ENCODE measurements around the gene ACER2.

Gene ACER2

DNA sequence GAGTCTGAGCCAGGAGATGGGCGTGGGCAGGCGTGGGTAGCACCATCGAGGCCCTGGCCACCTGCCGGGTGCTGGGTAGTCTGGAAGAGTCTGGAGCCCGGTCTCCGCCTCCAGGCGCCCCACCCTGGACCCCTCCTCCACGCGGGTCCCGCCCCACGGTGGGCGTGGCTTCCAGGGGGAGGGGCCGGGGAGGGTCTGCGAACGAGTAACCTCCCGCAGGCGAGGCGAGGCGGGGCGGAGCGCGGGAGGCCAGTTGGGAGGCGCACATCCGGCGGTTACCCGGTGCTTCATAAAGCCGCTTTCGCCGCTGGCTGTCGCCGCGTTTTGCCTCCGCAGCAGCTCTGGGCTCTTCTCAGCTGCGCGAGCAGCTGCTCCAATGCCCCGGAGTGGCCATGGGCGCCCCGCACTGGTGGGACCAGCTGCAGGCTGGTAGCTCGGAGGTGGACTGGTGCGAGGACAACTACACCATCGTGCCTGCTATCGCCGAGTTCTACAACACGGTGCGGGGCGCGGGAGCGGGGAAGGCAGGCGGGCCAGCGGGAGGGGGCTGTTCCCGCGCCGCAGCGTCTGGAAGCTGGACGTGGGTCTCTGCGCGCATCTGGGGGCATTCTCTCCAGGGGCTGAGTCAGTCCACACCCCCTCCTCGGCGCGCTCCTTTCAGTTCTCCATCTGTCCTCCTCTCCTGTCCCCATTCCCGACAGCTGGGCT, at the start of gene ACER2:
Gene ACER2, plus strand, starts transcription at position 317 of the 708 bp plus-strand sequence. Its CDS starts 76 bp downstream, at position 393.
- H3K27ac ChIP-seq (ENCODE audit: low read length) = no peak within 1 kb of the TSS

DNA sequence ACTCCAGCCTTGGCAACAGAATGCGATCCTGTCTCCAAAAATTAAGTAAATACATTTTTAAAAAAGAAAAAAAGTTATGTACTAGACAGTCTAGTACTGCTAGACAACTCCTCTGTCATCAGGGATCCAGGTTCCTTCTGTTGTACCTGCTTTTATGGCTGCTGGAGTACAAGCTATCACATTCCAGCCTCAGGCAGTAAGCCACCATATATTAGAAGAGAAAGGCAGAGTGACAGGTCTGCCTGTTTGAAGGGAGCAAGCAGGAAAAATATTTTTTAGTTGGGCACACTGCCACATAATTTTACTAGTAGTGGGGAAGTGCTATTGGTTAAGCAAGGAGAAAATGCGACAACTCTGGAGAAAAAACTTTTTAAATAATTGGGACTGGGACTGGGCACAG, 39.7 kb upstream of the ACER2 start:
- Histone ChIP-seq H3K27ac (ENCODE audit: low read length) (no peak overlapping the region), H3K27me3 (ENCODE audit: control insufficient read depth, insufficient read depth, low read length) (no peaks in the 10 kb centered on the region), H3K36me3 (ENCODE audit: control insufficient read depth, low read depth, low read length) (peaks cover 26% of the 10 kb centered on the region), H3K4me1 (ENCODE audit: control insufficient read depth, low read depth, low read length) (no peaks in the 10 kb centered on the region), H3K9me3 (ENCODE audit: control insufficient read depth, low read depth, low read length) (no peaks in the 10 kb centered on the region), H3K4me3 (ENCODE audit: low read length) (no peak overlapping the region), H3K9ac (ENCODE audit: low read length) (no peak overlapping the region)

More for the DNA sequence above, at the start of gene ACER2:
- Histone ChIP-seq H3K4me1 (ENCODE audit: control insufficient read depth, low read depth, low read length) (peaks cover 9% of the 10 kb centered on the region), H3K36me3 (ENCODE audit: control insufficient read depth, low read depth, low read length) (no peaks in the 10 kb centered on the region), H3K9ac (ENCODE audit: low read length) (peak within 1 kb of the TSS; percentile 74), H3K4me3 (ENCODE audit: low read length) (peak within 1 kb of the TSS; percentile 95), H3K27me3 (ENCODE audit: control insufficient read depth, insufficient read depth, low read length) (peaks cover 12% of the 10 kb centered on the region), H3K9me3 (ENCODE audit: control insufficient read depth, low read depth, low read length) (no peaks in the 10 kb centered on the region)

DNA sequence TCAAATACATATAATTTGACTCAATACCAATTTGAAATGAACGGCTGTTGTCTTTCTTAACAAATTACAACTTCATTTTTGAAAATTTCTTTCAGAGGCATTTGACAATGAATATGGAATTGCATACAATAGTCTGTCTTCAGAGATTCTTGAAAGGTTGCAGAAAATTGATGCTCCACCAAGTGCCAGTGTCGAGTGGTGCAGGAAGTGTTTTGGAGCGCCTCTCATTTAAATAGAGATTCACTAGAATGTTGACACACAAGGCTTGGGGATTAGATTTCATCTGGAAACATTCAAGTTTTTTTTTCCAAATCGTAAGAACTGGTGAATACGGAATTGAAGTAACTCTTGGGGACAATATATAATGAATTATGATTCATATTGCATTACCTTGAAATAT, 36.9 kb upstream of the ACER2 start:
- no peaks in the 10 kb centered on the region for H3K4me1 ChIP-seq (ENCODE audit: control insufficient read depth, low read depth, low read length)
- no peaks in the 10 kb centered on the region for H3K9me3 ChIP-seq (ENCODE audit: control insufficient read depth, low read depth, low read length)
- H3K4me3 ChIP-seq (ENCODE audit: low read length) = no peak overlapping the region
- no peak overlapping the region for H3K27ac ChIP-seq (ENCODE audit: low read length)
- peaks cover 55% of the 10 kb centered on the region for H3K36me3 ChIP-seq (ENCODE audit: control insufficient read depth, low read depth, low read length)
- no peaks in the 10 kb centered on the region for H3K27me3 ChIP-seq (ENCODE audit: control insufficient read depth, insufficient read depth, low read length)
- H3K9ac ChIP-seq (ENCODE audit: low read length) = no peak overlapping the region

DNA sequence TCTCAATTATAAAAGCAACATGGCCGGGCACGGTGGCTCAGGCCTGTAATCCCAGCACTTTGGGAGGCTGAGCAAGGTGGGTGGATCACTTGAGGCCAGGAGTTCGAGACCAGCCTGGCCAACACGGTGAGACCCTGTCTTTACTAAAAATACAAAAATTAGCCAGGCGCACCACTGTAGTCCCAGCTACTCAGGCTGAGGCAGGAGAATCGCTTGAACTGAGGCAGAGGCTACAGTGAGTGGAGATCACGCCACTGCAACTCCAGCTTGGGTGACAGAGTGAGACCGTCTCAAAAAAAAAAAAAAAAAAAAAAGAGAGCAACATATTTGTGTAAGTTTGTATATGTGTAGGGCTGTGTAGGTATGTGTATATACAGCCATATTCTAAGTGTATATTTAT, 36.2 kb upstream of the ACER2 start:
- H3K27ac ChIP-seq (ENCODE audit: low read length) = no peak overlapping the region
- peaks cover 61% of the 10 kb centered on the region for H3K36me3 ChIP-seq (ENCODE audit: control insufficient read depth, low read depth, low read length)

GRCh38 chr9:19373527-19373926, 35.3 kb upstream of the ACER2 start:
- H3K4me1 ChIP-seq (ENCODE audit: control insufficient read depth, low read depth, low read length) = peaks cover 5% of the 10 kb centered on the region
- H3K36me3 ChIP-seq (ENCODE audit: control insufficient read depth, low read depth, low read length) = peaks cover 71% of the 10 kb centered on the region
- no peak overlapping the region for H3K4me3 ChIP-seq (ENCODE audit: low read length)
- no peaks in the 10 kb centered on the region for H3K9me3 ChIP-seq (ENCODE audit: control insufficient read depth, low read depth, low read length)
- no peak overlapping the region for H3K9ac ChIP-seq (ENCODE audit: low read length)
- H3K27me3 ChIP-seq (ENCODE audit: control insufficient read depth, insufficient read depth, low read length) = no peaks in the 10 kb centered on the region
- H3K27ac ChIP-seq (ENCODE audit: low read length) = no peak overlapping the region

More for the DNA sequence above, 36.2 kb upstream of the ACER2 start:
- H3K27me3 ChIP-seq (ENCODE audit: control insufficient read depth, insufficient read depth, low read length) = no peaks in the 10 kb centered on the region
- H3K9ac ChIP-seq (ENCODE audit: low read length) = no peak overlapping the region
- no peaks in the 10 kb centered on the region for H3K4me1 ChIP-seq (ENCODE audit: control insufficient read depth, low read depth, low read length)
- no peaks in the 10 kb centered on the region for H3K9me3 ChIP-seq (ENCODE audit: control insufficient read depth, low read depth, low read length)
- H3K4me3 ChIP-seq (ENCODE audit: low read length) = no peak overlapping the region

DNA sequence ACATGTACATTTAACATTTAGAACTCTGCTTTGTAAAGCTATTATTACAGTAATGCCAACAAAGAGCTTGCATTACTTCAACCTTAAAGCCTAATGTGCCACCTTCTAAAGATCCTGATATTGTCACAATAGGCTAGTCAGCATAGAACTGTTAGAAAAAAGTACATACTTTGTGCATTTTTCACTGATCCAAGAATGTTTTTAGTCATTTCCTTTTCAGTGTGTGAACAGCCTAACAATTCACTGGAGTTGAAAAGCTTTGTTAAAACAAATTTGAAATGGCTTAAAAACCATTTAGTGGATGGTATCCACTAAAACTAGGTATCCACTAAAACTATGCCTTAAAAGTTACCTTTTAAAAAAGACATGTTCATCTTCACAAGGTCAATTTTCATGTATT, 33.3 kb upstream of the ACER2 start:
- Histone ChIP-seq H3K4me1 (ENCODE audit: control insufficient read depth, low read depth, low read length) (peaks cover 11% of the 10 kb centered on the region), H3K4me3 (ENCODE audit: low read length) (no peak overlapping the region), H3K36me3 (ENCODE audit: control insufficient read depth, low read depth, low read length) (peaks cover 73% of the 10 kb centered on the region), H3K9ac (ENCODE audit: low read length) (no peak overlapping the region), H3K27ac (ENCODE audit: low read length) (no peak overlapping the region), H3K9me3 (ENCODE audit: control insufficient read depth, low read depth, low read length) (no peaks in the 10 kb centered on the region), H3K27me3 (ENCODE audit: control insufficient read depth, insufficient read depth, low read length) (no peaks in the 10 kb centered on the region)

DNA sequence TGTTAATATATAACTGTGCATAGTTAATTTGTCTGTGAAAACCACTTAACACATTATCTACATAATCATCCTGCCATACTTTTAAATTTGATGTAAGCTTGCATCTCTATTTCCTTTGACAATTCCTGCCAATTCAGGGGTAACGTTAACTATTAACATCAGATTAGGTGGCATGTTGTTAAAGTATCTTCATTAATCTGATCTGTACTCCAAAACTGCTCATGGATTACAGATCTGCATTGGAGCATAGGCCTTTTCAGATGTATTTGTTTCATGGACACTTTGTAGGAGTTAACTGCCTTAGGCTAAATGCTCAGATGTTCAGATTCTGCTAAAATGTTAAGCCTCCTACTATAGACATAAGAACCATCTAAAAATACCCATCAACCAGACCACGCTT, 31.9 kb upstream of the ACER2 start:
- H3K9ac ChIP-seq (ENCODE audit: low read length) = no peak overlapping the region
- peaks cover 11% of the 10 kb centered on the region for H3K4me1 ChIP-seq (ENCODE audit: control insufficient read depth, low read depth, low read length)
- no peaks in the 10 kb centered on the region for H3K27me3 ChIP-seq (ENCODE audit: control insufficient read depth, insufficient read depth, low read length)
- H3K36me3 ChIP-seq (ENCODE audit: control insufficient read depth, low read depth, low read length) = peaks cover 66% of the 10 kb centered on the region
- H3K4me3 ChIP-seq (ENCODE audit: low read length) = peak overlapping the region; percentile 68
- H3K9me3 ChIP-seq (ENCODE audit: control insufficient read depth, low read depth, low read length) = no peaks in the 10 kb centered on the region
- H3K27ac ChIP-seq (ENCODE audit: low read length) = no peak overlapping the region

DNA sequence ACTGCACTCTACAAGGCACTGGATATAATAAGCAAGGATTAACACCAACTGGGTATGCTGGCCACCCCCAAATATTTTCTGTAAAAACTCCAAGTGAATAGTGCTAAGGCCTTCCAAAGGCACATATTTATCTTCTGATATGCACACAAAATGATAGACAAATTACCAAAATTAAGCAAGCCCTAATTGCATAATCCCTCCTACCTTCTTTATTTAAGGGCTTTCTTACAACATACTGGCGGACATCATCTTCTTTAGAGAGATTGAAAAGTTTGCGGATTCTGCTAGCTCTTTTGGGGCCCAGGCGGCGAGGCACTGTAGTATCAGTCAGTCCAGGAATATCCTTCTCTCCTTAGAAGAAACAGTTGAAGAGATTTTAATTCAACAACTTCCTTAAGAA, 30.6 kb upstream of the ACER2 start:
- Histone ChIP-seq H3K9ac (ENCODE audit: low read length) (peak overlapping the region; percentile 84), H3K27ac (ENCODE audit: low read length) (no peak overlapping the region), H3K9me3 (ENCODE audit: control insufficient read depth, low read depth, low read length) (no peaks in the 10 kb centered on the region), H3K36me3 (ENCODE audit: control insufficient read depth, low read depth, low read length) (peaks cover 62% of the 10 kb centered on the region), H3K4me1 (ENCODE audit: control insufficient read depth, low read depth, low read length) (peaks cover 11% of the 10 kb centered on the region), H3K4me3 (ENCODE audit: low read length) (peak overlapping the region; percentile 68), H3K27me3 (ENCODE audit: control insufficient read depth, insufficient read depth, low read length) (no peaks in the 10 kb centered on the region)

- peaks cover 57% of the 10 kb centered on the region for H3K36me3 ChIP-seq (ENCODE audit: control insufficient read depth, low read depth, low read length)
- H3K9ac ChIP-seq (ENCODE audit: low read length) = peak overlapping the region; percentile 84
- H3K9me3 ChIP-seq (ENCODE audit: control insufficient read depth, low read depth, low read length) = no peaks in the 10 kb centered on the region
- H3K4me3 ChIP-seq (ENCODE audit: low read length) = peak overlapping the region; percentile 68
- peaks cover 11% of the 10 kb centered on the region for H3K4me1 ChIP-seq (ENCODE audit: control insufficient read depth, low read depth, low read length)
- H3K27ac ChIP-seq (ENCODE audit: low read length) = no peak overlapping the region
- H3K27me3 ChIP-seq (ENCODE audit: control insufficient read depth, insufficient read depth, low read length) = no peaks in the 10 kb centered on the region
These were observed 30.2 kb upstream of the ACER2 start for GRCh38 chr9:19378647-19379046.

DNA sequence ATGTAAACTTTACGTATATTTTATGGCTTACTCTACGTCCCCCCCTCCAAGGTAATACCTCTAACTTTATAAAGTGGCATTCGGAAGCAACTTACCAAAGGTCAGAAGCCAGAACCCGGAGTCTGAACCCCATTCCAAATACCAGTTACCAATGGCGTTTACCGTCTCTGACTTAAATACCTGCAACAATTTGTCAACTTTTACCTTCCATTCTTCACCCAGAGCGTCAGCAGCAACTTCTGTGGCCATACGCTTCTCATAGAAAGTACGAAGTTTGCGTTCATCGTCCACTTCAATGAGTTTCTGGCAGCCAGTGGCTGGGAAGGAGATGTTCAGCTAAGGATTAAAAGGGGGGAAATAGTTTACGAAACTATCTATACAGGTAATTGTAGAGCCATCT, 29.5 kb upstream of the ACER2 start:
- H3K9me3 ChIP-seq (ENCODE audit: control insufficient read depth, low read depth, low read length) = no peaks in the 10 kb centered on the region
- peak overlapping the region; percentile 76 for H3K27ac ChIP-seq (ENCODE audit: low read length)
- H3K4me3 ChIP-seq (ENCODE audit: low read length) = peak overlapping the region; percentile 68
- H3K4me1 ChIP-seq (ENCODE audit: control insufficient read depth, low read depth, low read length) = peaks cover 11% of the 10 kb centered on the region
- H3K36me3 ChIP-seq (ENCODE audit: control insufficient read depth, low read depth, low read length) = peaks cover 51% of the 10 kb centered on the region
- H3K9ac ChIP-seq (ENCODE audit: low read length) = peak overlapping the region; percentile 84
- no peaks in the 10 kb centered on the region for H3K27me3 ChIP-seq (ENCODE audit: control insufficient read depth, insufficient read depth, low read length)

DNA sequence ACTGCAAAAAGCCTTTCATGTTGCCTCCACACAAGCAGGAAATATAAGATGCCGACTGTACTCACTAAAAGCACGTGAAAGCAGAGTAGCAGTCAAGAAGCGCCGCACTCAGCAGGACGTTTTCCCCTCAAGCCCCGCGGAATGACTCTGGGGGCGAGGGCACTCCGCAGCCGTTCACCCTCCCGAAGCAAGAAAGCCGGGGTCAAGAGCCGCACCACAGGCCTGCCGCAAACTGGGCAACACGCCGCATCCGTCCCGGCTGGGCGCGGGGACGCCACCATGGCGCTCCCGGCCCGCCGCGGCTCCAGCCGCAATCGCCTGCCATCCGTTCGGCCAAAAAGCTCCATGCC, 29.1 kb upstream of the ACER2 start:
- Histone ChIP-seq H3K4me3 (ENCODE audit: low read length) (peak overlapping the region; percentile 68), H3K36me3 (ENCODE audit: control insufficient read depth, low read depth, low read length) (peaks cover 47% of the 10 kb centered on the region), H3K27ac (ENCODE audit: low read length) (peak overlapping the region; percentile 76), H3K9me3 (ENCODE audit: control insufficient read depth, low read depth, low read length) (no peaks in the 10 kb centered on the region), H3K9ac (ENCODE audit: low read length) (peak overlapping the region; percentile 84), H3K27me3 (ENCODE audit: control insufficient read depth, insufficient read depth, low read length) (no peaks in the 10 kb centered on the region), H3K4me1 (ENCODE audit: control insufficient read depth, low read depth, low read length) (peaks cover 11% of the 10 kb centered on the region)

DNA sequence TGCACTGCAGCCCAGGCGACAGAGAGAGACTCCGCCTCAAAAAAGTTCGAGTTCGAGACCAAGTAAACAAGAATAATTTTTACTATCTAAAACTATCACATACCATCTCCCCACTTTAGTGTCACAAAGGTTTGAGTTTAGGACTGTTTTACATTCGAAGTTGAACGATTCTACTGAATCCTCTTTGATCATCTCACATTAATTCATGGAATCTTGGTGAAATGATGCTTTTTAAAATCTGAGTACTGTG, 28.1 kb upstream of the ACER2 start:
- no peak overlapping the region for H3K27ac ChIP-seq (ENCODE audit: low read length)
- peaks cover 36% of the 10 kb centered on the region for H3K36me3 ChIP-seq (ENCODE audit: control insufficient read depth, low read depth, low read length)
- H3K9me3 ChIP-seq (ENCODE audit: control insufficient read depth, low read depth, low read length) = no peaks in the 10 kb centered on the region
- H3K4me3 ChIP-seq (ENCODE audit: low read length) = peak overlapping the region; percentile 68
- peaks cover 11% of the 10 kb centered on the region for H3K4me1 ChIP-seq (ENCODE audit: control insufficient read depth, low read depth, low read length)
- H3K27me3 ChIP-seq (ENCODE audit: control insufficient read depth, insufficient read depth, low read length) = no peaks in the 10 kb centered on the region
- peak overlapping the region; percentile 84 for H3K9ac ChIP-seq (ENCODE audit: low read length)
